Measurements from ENCODE around the gene ARHGAP26.

GRCh38 chr5:142866563-142867275 is 96.5 kb downstream of the ARHGAP26 start:
- TF ChIP-seq POLR2AphosphoS5 (IDR thresholded peaks at IDR 0.05; ENCODE audit: low read depth, low read length) (no peak), REST (IDR thresholded peaks at IDR 0.05; ENCODE audit: insufficient read depth in 1 of 2, low read depth in 2 of 2, low read length in 2 of 2) (no peak), TAF1 (IDR thresholded peaks at IDR 0.05; ENCODE audit: borderline replicate concordance, insufficient read depth, low read length) (no peak), SIN3A (IDR thresholded peaks at IDR 0.05; ENCODE audit: borderline replicate concordance, insufficient read depth, low read length) (no peak)

Data from PFSK-1 (cell line).